ENCODE results near the gene NR3C2. TPM values are rescaled to one million over a fixed set of nuclear protein-coding genes. Genes with fewer than 3 reads are reported as not detected.

The NR3C2 gene
- polyA plus RNA-seq, 1 donor from 2014 or later, result 0.06 TPM

DNA sequence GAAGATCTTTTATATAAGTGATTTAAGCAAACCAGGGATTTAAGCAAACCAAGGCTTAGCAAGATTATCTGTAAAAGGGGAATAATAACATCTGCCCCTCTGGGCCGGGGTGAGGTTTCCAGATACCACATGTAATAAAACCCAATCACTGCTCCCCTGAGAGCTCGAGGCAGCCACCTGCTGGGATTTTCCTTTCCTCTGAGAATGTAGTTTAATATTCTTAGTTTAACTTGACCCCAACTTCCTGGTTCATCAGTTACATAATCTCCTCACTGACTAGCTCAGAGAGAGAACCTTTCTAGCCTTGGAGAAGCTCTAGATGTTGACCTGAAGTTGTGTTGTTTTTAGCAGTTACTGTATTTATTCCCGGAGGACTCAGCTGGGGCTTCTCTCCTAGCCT lies 387.9 kb downstream of the NR3C2 start (continued):
- TF ChIP-seq, protein P1, sequence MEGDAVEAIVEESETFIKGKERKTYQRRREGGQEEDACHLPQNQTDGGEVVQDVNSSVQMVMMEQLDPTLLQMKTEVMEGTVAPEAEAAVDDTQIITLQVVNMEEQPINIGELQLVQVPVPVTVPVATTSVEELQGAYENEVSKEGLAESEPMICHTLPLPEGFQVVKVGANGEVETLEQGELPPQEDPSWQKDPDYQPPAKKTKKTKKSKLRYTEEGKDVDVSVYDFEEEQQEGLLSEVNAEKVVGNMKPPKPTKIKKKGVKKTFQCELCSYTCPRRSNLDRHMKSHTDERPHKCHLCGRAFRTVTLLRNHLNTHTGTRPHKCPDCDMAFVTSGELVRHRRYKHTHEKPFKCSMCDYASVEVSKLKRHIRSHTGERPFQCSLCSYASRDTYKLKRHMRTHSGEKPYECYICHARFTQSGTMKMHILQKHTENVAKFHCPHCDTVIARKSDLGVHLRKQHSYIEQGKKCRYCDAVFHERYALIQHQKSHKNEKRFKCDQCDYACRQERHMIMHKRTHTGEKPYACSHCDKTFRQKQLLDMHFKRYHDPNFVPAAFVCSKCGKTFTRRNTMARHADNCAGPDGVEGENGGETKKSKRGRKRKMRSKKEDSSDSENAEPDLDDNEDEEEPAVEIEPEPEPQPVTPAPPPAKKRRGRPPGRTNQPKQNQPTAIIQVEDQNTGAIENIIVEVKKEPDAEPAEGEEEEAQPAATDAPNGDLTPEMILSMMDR (IDR thresholded peaks at IDR 0.05; ENCODE audit: poor library complexity, severe bottlenecking), result no peak

DNA sequence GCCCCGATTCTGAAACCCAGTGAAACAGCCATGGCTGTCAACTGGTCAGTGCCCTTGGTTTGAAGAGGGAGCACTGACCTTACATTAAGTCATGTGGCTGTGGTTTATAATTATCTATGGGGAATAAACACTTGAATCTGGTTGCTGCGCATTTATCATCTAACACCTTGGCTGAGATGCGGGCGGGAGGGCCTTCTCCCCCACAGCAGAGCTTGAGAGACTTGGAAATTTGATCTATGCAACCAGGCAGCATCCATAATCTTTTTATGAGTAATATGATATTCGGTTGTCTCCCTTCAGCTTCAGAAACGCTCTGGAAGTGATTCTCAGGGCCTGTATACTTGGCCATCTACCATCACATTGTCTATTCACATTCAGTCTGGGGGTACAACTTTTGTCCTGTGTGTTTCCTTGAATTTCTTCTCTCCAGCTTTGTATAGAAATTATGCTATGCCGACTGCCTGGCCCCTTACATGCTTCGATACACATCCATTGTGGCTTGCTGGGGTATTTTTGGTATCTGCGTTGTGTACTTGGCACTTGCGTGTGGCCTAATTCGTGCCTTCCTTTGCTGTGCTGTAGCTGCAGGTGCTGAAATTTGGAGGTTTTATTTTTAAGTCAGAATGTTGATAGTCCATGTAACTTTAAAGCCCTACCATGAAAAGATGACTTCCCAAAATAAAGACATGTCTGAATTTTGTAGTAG lies 388.8 kb downstream of the NR3C2 start:
- Histone ChIP-seq H2AFZ (ENCODE audit: low read depth, low read length) (no peak overlapping the region), H3K9me2 (ENCODE audit: insufficient read depth, low read length) (no peaks in the 10 kb centered on the region), H3K27ac (ENCODE audit: low read length) (no peak overlapping the region), H3K4me3 (ENCODE audit: low read length) (no peak overlapping the region), H3K9ac (ENCODE audit: low read length) (no peak overlapping the region), H3K4me2 (ENCODE audit: low read length) (no peak overlapping the region), H3F3A (ENCODE audit: insufficient read depth, low read length, poor library complexity, severe bottlenecking) (no peaks in the 10 kb centered on the region), H3K9me3 (ENCODE audit: low read length) (no peaks in the 10 kb centered on the region), H4K20me1 (ENCODE audit: insufficient read depth) (no peaks in the 10 kb centered on the region), H3K27me3 (ENCODE audit: insufficient read depth, low read depth, low read length) (no peaks in the 10 kb centered on the region), H3K36me3 (ENCODE audit: insufficient read depth, low read length) (no peaks in the 10 kb centered on the region), H3K79me2 (replicated peaks; ENCODE audit: insufficient read depth, low read length) (no peaks in the 10 kb centered on the region)
- TF ChIP-seq, protein P1 (IDR thresholded peaks at IDR 0.05; ENCODE audit: poor library complexity, severe bottlenecking), result no peak
- TF ChIP-seq EP300 (conservative IDR thresholded peaks at IDR 0.05; ENCODE audit: poor library complexity, severe bottlenecking), result no peak
- TF ChIP-seq MXI1 (conservative IDR thresholded peaks at IDR 0.05; ENCODE audit: poor library complexity, severe bottlenecking), result no peak
- no peak for TF ChIP-seq SMC3 (conservative IDR thresholded peaks at IDR 0.05; ENCODE audit: poor library complexity)
- TF ChIP-seq EZH2 (IDR thresholded peaks at IDR 0.05; ENCODE audit: borderline replicate concordance, insufficient read depth, low read length, poor library complexity, severe bottlenecking), result no peak
- no peak for TF ChIP-seq POLR2AphosphoS5 (IDR thresholded peaks at IDR 0.05)
- no peak for TF ChIP-seq TAF1 (IDR thresholded peaks at IDR 0.05; ENCODE audit: low read depth)
- TF ChIP-seq, protein P2, sequence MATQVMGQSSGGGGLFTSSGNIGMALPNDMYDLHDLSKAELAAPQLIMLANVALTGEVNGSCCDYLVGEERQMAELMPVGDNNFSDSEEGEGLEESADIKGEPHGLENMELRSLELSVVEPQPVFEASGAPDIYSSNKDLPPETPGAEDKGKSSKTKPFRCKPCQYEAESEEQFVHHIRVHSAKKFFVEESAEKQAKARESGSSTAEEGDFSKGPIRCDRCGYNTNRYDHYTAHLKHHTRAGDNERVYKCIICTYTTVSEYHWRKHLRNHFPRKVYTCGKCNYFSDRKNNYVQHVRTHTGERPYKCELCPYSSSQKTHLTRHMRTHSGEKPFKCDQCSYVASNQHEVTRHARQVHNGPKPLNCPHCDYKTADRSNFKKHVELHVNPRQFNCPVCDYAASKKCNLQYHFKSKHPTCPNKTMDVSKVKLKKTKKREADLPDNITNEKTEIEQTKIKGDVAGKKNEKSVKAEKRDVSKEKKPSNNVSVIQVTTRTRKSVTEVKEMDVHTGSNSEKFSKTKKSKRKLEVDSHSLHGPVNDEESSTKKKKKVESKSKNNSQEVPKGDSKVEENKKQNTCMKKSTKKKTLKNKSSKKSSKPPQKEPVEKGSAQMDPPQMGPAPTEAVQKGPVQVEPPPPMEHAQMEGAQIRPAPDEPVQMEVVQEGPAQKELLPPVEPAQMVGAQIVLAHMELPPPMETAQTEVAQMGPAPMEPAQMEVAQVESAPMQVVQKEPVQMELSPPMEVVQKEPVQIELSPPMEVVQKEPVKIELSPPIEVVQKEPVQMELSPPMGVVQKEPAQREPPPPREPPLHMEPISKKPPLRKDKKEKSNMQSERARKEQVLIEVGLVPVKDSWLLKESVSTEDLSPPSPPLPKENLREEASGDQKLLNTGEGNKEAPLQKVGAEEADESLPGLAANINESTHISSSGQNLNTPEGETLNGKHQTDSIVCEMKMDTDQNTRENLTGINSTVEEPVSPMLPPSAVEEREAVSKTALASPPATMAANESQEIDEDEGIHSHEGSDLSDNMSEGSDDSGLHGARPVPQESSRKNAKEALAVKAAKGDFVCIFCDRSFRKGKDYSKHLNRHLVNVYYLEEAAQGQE (IDR thresholded peaks at IDR 0.05; ENCODE audit: borderline replicate concordance), result no peak
- no peak for TF ChIP-seq RAD21 (conservative IDR thresholded peaks at IDR 0.05)

Measured in neural cell (in vitro differentiated cells).